GM19395 (cell line): ENCODE data around the gene MRPL39.

ENCODE experiments used
- ATAC-seq: cut with Tn5 transposase; IDR thresholded peaks from one replicate; pipeline ENCODE4 v1.9.1; 2021; ENCODE audit warnings: mild to moderate bottlenecking, moderate library complexity; ENCODE audit not compliant: unreplicated experiment

The MRPL39 gene

GRCh38 chr21:25541042-25541441, 66.2 kb downstream of the MRPL39 start:
- ATAC-seq, result no peak

DNA sequence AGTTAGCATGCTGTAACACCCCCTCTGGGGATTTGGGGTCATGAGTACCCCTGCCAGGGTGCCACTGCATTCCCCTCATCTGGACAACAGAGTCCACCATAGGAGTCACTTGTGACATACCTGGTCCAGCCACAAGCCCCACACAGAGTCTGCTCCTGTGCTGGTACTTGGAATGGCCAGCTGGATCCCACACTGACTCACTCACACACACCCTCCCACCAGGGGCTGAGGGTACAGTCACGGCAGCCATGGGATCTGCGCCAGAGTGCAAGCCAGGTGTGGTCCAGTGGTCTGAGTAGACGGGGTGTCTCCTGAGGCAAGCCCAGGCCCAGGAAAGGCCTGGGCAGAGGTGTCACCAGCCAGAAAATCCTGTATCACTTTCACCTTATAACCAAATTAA, 67.7 kb downstream of the MRPL39 start:
- no peak for ATAC-seq

DNA sequence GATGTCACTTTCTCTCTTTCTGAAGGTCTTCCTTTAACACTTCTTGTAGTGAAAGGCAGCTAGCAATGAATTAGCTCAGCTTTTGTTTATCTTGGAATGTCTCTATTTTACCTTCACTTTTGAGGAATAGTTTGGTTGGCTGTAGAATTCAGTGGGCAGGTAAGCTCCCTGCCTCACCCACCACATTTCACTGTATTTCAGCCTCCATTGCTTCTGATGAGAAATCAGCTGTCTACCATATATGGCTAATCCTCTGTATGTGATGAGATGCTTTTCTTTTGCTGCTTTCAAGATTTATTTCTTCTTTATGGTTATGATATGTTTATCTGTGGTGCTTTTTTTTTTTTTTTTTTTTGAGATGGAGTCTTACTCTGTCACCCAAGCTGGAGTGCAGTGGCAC, 70.1 kb downstream of the MRPL39 start:
- ATAC-seq, result no peak

- ATAC-seq, result no peak
Observed at GRCh38 chr21:25536752-25537151, 70.5 kb downstream of the MRPL39 start.

DNA sequence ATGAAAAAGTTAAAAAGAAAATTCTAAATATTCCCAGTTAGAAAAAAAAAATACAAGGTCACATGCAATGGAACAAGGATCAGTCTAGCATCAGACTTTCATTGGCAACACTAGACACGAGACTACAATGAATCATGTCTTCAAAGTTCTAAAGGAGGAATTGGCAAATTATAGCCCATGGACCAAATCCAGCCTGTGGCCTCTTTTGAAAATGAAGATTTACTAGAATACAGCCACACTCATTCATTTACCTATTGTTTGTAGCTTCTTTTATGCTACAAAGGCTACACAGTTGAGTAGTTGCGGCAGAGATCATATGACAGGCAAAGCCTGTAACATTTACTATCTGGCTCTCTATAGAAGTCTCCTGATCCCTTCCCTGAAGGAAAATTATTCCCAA, 71.4 kb downstream of the MRPL39 start:
- no peak for ATAC-seq
